HG02623 (cell line): ENCODE data around the gene FABP2.
"Not testable (repeated sequence)": the region's sequence is repeated elsewhere in the genome, so short reads cannot be mapped to it uniquely, and the experiment has no call there.

Experiments used
- ATAC-seq: cut with Tn5 transposase; IDR thresholded peaks from one replicate; pipeline ENCODE4 v1.9.1; 2021; ENCODE audit warnings: moderate library complexity; ENCODE audit not compliant: unreplicated experiment

FABP2 gene

DNA sequence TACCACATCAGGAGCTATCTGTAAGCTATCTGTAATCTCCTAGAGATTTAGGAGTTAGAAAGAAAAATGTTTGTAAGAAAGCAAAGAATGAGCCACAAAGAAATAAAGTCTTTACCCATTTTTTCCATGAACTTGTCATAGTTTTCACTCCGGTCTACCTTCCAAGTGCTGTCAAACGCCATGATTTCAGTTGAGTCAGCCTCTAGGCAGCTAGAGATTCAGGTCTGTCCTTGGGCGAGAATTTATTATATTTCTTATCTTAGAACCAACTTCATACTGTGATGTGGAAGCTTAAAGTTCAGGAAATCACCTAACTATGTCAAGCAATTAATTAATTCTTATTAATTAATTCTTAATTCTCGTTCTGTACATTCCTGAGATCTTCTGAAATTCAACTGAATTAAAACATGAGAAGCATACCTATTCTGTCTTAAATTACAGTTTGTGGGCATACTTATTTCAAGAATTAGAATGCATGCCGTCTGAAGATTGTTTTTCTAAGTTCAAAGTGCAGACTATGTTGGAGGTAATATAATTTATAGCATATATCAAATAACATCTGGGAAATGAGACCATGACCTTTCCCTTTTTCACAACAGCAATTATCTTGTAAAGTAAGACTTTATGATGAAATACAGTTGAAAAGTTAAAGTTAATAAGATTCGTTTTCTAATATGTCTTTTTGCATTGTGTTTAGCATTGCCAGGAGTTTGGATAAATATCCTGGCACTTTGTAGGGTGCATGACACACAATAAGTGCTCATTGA, at the start of gene FABP2:
Gene FABP2 (minus strand): TSS at position 218 of the 767 bp plus-strand sequence. CDS start 36 bp downstream, at position 182.
- ATAC-seq: no peak

GRCh38 chr4:119370951-119371683, 49.2 kb upstream of the FABP2 start:
- ATAC-seq: not testable (repeated sequence)

GRCh38 chr4:119370392-119370791, 48.5 kb upstream of the FABP2 start:
- peak; percentile 94 for ATAC-seq

GRCh38 chr4:119366802-119367201, 44.9 kb upstream of the FABP2 start:
- ATAC-seq: not testable (repeated sequence)

- ATAC-seq: not testable (repeated sequence)
Measured at GRCh38 chr4:119364203-119364602, 42.3 kb upstream of the FABP2 start.

- not testable (repeated sequence) for ATAC-seq
Measured at GRCh38 chr4:119363372-119363771, 41.4 kb upstream of the FABP2 start.

DNA sequence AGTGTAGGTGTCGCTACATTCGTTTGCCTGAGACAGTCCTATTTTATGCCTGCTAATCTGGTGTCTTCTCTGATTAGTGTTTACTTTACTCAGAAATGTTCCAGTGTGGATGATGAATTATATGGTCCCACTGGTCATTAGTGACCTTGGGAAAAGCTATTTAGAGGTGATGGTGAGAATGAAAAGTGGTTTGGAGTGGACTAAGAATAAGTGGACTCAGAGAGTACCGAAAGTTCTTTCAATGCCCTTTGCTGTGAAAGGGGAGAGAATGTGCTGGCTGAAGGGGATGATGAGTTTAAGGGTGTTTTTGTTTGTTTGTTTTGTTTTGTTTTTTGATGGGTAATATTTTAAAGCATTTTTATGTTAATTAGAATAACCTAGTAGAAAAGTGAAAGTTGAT, 40.5 kb upstream of the FABP2 start:
- ATAC-seq: not testable (repeated sequence)

DNA sequence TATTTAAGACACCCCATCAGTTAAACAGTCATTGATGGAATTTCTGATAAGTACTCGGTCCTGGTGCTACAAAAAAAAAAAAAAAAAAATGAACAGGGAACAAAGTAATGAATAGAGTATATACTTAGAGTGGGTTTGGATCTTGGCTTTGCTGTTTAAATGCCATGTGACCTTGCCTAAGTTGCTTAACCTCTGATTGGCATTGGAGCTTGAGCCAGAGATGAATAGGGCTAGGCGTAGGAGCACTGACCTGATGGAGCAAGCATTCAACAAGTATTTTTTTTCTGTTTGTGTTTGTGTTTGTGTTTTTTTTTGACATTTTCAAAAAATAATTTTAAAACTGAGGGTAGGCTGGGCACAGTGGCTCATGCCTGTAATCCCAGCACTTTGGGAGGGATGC, 37.9 kb upstream of the FABP2 start:
- ATAC-seq: not testable (repeated sequence)

DNA sequence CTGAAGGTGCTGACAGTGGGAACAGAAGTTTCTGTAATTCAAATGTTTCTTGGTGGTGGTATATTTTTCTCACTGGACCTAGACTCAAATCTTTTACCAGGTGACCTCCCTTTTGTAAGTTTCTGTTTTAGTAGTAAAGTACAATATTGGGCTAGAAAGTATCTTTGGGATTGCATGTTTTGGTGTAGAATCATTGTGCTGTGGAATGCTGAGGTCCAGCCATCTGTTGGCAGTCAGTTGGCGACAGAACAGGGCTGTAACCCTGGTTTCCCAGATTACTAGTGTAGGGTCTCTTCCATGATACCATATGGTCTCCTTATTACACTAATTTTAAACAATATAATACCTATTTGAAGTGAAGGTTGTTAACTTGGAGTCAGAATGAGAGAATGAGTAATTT, 34.9 kb upstream of the FABP2 start:
- not testable (repeated sequence) for ATAC-seq

GRCh38 chr4:119356041-119356440, 34.1 kb upstream of the FABP2 start:
- not testable (repeated sequence) for ATAC-seq

GRCh38 chr4:119353364-119353763, 31.4 kb upstream of the FABP2 start:
- ATAC-seq: not testable (repeated sequence)

DNA sequence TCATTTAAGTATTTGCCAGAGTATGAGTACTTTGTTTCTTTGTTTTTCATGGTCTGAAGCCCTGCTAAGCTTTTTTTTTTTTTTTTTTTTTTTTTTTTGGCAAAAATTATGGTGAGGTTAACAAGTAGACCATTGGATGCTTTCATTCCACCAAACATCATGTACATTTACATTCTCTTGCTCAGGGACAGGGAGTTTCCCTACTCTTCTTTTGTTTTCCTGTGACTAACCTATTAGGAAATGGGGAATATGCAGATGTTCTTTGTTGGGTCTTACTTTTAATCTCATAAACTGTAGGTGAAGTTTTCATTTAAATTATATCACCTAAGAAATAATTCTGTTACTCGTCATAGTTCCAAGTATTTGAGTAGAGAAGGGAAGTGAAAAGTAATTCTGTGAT, 26.2 kb upstream of the FABP2 start:
- ATAC-seq: not testable (repeated sequence)

- ATAC-seq: not testable (repeated sequence)
Measured at GRCh38 chr4:119343293-119343692, 21.4 kb upstream of the FABP2 start.

DNA sequence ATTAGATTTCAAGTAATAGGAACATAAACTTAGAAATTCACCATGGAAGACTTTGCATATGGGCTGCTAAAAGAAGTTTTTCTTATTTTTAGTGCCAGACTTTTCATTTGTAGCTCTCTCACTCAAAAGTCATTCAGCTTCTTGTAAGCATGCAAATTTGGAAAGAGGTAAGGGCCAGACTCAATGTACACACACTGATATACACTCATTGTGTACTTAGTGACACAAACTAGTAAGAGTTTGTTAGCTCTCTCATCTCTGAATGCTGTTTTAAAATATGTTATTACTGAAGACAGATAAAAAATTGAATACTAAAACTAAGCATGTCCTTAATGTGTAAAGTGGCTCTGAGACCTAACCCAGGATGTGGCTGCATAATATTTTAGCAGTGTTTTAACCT, 18.0 kb upstream of the FABP2 start:
- ATAC-seq: not testable (repeated sequence)

DNA sequence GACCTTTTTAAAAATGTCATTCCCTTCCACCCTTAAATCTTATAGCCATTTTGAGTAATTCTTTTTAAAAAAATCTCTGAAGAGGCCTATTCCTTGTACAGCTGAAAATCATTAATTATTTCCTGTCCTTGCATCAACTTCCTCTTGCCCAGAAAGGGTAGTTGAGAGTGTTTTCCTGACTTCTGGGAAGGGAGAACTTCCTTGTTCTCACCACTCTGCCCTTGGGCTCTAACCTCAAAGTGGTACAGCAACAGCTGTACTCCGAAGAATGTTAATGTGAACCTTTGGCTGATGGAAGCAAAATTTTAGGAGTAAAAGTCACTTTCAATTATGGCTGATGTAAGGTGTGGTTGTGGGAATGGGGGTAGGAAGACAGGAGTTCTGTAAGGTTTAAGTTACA, 15.1 kb upstream of the FABP2 start:
- ATAC-seq: no peak

GRCh38 chr4:119336332-119336979, 14.5 kb upstream of the FABP2 start:
- not testable (repeated sequence) for ATAC-seq

GRCh38 chr4:119329835-119330620, 8.1 kb upstream of the FABP2 start:
- ATAC-seq: no peak

DNA sequence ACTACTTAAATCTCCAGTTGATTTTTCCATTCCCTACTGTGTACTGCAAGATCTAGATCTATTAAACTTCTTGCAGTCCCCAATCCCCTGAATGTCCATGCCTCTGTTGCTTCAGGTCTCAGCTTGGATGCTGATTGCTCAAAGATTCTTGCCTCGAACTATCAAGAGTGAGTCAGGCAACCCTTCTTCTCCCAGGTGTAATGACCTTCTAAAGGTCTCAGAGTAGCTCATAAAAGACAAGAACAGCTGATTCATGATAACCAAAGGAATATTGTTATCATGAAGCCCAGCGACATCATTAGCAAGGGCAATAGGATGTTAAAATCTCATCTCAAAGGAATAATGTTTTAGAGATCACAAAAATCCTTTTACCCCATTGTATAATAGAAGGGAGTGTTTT, 6.8 kb upstream of the FABP2 start:
- no peak for ATAC-seq

- ATAC-seq: no peak
Measured at GRCh38 chr4:119317990-119318389, 3.9 kb downstream of the FABP2 start.

GRCh38 chr4:119315036-119315435, 6.9 kb downstream of the FABP2 start:
- no peak for ATAC-seq

GRCh38 chr4:119314356-119314755, 7.6 kb downstream of the FABP2 start:
- peak; percentile 71 for ATAC-seq
